ENCODE results near the gene CNKSR2. TPM values are rescaled to one million over a fixed set of nuclear protein-coding genes. Genes with fewer than 3 reads are reported as not detected.

CNKSR2 gene
- total and polyA plus RNA-seq, 10 of the 15 experiments (the other 5 are each of a cell fraction or from before 2014, with no cell fraction given), result 0.02 to 0.69 (median 0.18) TPM; not detected in 4

DNA sequence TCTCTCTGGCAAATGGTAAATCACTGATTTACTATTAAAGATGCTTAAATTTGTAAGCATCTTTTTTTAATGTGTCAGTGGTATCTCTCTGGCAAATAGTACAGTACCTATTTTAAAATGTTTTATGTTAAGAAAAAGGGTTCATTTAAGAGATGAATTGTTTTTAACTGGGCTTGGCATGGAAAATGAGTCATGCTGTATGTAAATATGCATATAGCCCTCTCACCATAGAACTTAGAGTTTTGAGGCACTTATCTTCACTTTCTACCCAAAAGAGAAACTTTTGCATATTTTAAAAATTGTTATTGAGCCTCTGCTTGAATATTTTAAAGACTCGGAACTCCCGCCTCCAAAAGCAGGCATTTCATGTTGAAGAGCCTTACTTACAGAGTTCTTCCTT lies 246.0 kb downstream of the CNKSR2 start:
- in situ Hi-C loops (cut with MboI), result no loop called here
- DNase-seq (ENCODE audit: low read depth, low spot score) (no peak), ATAC-seq (no peak), FAIRE-seq (no peak)
- no peaks in the 10 kb centered on the region for H3K4me1 ChIP-seq (ENCODE audit: control insufficient read depth, insufficient read depth, low read length)
- SMC1A ChIA-PET (ENCODE audit: uncharacterized antibody, unreplicated experiment), result no interaction called here
- intact Hi-C loops (cut with micrococcal nuclease; ENCODE audit: unreplicated experiment), result no loop called here
- H3K4me3 ChIP-seq, result no peak overlapping the region
- CTCF ChIA-PET, result no interaction called here
- RAD21 ChIA-PET (ENCODE audit: unreplicated experiment), result no interaction called here
- H3K79me2 ChIP-seq (ENCODE audit: control insufficient read depth, insufficient read depth, low read length), result no peaks in the 10 kb centered on the region
- BruUV-seq (replicated peaks), result no TSS peak
- no peak overlapping the region for H3K9ac ChIP-seq (ENCODE audit: control insufficient read depth, insufficient read depth, low read length)
- no peak overlapping the region for H3K4me2 ChIP-seq (ENCODE audit: control insufficient read depth, insufficient read depth)
- H3K36me3 ChIP-seq (ENCODE audit: control insufficient read depth in 2 of 2, insufficient read depth in 2 of 2, low read length in 1 of 2), result no peaks in the 10 kb centered on the region
- no peaks in the 10 kb centered on the region for H3K27me3 ChIP-seq (replicated peaks in 1 of 2; ENCODE audit: control insufficient read depth in 2 of 2, insufficient read depth in 2 of 2, low read length in 1 of 2)
- no peak overlapping the region for H3K27ac ChIP-seq (ENCODE audit: control insufficient read depth, insufficient read depth)
- whole genome bisulfite sequencing (ENCODE audit: insufficient coverage, insufficient replicate concordance, low lambda C conversion rate, missing lambda C conversion rate), result 61% methylated on average over 2 of the region's 2 CpGs
- POLR2A ChIA-PET, result no interaction called here
- no peaks in the 10 kb centered on the region for H4K20me1 ChIP-seq (ENCODE audit: control insufficient read depth, insufficient read depth)
- TF ChIP-seq, protein P1, sequence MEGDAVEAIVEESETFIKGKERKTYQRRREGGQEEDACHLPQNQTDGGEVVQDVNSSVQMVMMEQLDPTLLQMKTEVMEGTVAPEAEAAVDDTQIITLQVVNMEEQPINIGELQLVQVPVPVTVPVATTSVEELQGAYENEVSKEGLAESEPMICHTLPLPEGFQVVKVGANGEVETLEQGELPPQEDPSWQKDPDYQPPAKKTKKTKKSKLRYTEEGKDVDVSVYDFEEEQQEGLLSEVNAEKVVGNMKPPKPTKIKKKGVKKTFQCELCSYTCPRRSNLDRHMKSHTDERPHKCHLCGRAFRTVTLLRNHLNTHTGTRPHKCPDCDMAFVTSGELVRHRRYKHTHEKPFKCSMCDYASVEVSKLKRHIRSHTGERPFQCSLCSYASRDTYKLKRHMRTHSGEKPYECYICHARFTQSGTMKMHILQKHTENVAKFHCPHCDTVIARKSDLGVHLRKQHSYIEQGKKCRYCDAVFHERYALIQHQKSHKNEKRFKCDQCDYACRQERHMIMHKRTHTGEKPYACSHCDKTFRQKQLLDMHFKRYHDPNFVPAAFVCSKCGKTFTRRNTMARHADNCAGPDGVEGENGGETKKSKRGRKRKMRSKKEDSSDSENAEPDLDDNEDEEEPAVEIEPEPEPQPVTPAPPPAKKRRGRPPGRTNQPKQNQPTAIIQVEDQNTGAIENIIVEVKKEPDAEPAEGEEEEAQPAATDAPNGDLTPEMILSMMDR (IDR thresholded peaks at IDR 0.05 in 2 of 3, conservative IDR thresholded peaks at IDR 0.05 in 1 of 3; ENCODE audit: control insufficient read depth in 2 of 3, extremely low read depth in 1 of 3, insufficient read depth in 1 of 3, low read depth in 3 of 3, low read length in 3 of 3), result no peak
- no peak for TF ChIP-seq ESRRA (IDR thresholded peaks at IDR 0.05; ENCODE audit: low read length)
- no peak for TF ChIP-seq BHLHE40 (IDR thresholded peaks at IDR 0.05; ENCODE audit: borderline replicate concordance in 1 of 2, low read depth in 2 of 2, low read length in 1 of 2)
- TF ChIP-seq IKZF2 (IDR thresholded peaks at IDR 0.05), result no peak
- H2AFZ ChIP-seq (ENCODE audit: control insufficient read depth, low read depth, low read length), result no peak overlapping the region
- no peaks in the 10 kb centered on the region for H3K9me3 ChIP-seq (replicated peaks; ENCODE audit: control insufficient read depth, insufficient read depth, low read length)

GRCh38 chrX:21623778-21624501 lies 249.7 kb downstream of the CNKSR2 start:
- no TSS peak for BruUV-seq (replicated peaks)
- Histone ChIP-seq H3K4me3 (no peak overlapping the region), H3K27ac (ENCODE audit: control insufficient read depth, insufficient read depth) (no peak overlapping the region), H3K4me1 (ENCODE audit: control insufficient read depth, insufficient read depth, low read length) (no peaks in the 10 kb centered on the region), H4K20me1 (ENCODE audit: control insufficient read depth, insufficient read depth) (no peaks in the 10 kb centered on the region), H3K9me3 (replicated peaks; ENCODE audit: control insufficient read depth, insufficient read depth, low read length) (no peaks in the 10 kb centered on the region), H3K27me3 (replicated peaks in 1 of 2; ENCODE audit: control insufficient read depth in 2 of 2, insufficient read depth in 2 of 2, low read length in 1 of 2) (no peaks in the 10 kb centered on the region), H3K36me3 (ENCODE audit: control insufficient read depth in 2 of 2, insufficient read depth in 2 of 2, low read length in 1 of 2) (no peaks in the 10 kb centered on the region), H3K79me2 (ENCODE audit: control insufficient read depth, insufficient read depth, low read length) (no peaks in the 10 kb centered on the region), H2AFZ (ENCODE audit: control insufficient read depth, low read depth, low read length) (no peak overlapping the region), H3K9ac (ENCODE audit: control insufficient read depth, insufficient read depth, low read length) (no peak overlapping the region), H3K4me2 (ENCODE audit: control insufficient read depth, insufficient read depth) (no peak overlapping the region)
- intact Hi-C loops (cut with micrococcal nuclease; ENCODE audit: unreplicated experiment), result no loop called here
- RAD21 ChIA-PET (ENCODE audit: unreplicated experiment), result no interaction called here
- SMC1A ChIA-PET (ENCODE audit: uncharacterized antibody, unreplicated experiment), result interaction anchor here (1.1 kb wide), 1 partner anchor 1155 kb away, joined by 3 read pairs; no protein-coding TSS in a partner anchor
- CTCF ChIA-PET, result no interaction called here
- POLR2A ChIA-PET, result no interaction called here
- no peak for DNase-seq (ENCODE audit: low read depth, low spot score)
- no peak for ATAC-seq
- FAIRE-seq, result no peak
- in situ Hi-C loops (cut with MboI), result no loop called here
- TF ChIP-seq SIX5 (IDR thresholded peaks at IDR 0.05; ENCODE audit: low read depth, low read length, severe bottlenecking) (no peak), IKZF2 (IDR thresholded peaks at IDR 0.05) (no peak), JUND (IDR thresholded peaks at IDR 0.05; ENCODE audit: low read depth, low read length) (no peak), EP300 (IDR thresholded peaks at IDR 0.05; ENCODE audit: borderline replicate concordance in 1 of 2, control insufficient read depth in 1 of 2, low read depth in 2 of 2, low read length in 2 of 2) (no peak), HDAC2 (IDR thresholded peaks at IDR 0.05) (no peak)
- TF ChIP-seq, protein P2, sequence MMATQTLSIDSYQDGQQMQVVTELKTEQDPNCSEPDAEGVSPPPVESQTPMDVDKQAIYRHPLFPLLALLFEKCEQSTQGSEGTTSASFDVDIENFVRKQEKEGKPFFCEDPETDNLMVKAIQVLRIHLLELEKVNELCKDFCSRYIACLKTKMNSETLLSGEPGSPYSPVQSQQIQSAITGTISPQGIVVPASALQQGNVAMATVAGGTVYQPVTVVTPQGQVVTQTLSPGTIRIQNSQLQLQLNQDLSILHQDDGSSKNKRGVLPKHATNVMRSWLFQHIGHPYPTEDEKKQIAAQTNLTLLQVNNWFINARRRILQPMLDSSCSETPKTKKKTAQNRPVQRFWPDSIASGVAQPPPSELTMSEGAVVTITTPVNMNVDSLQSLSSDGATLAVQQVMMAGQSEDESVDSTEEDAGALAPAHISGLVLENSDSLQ (IDR thresholded peaks at IDR 0.05), result no peak

Measured in GM12878 (cell line).